Cardiac muscle cell (in vitro differentiated cells and primary cell): ENCODE data around the gene PSAT1. TPM values are rescaled to one million over a fixed set of nuclear protein-coding genes. Genes with fewer than 3 reads are reported as not detected.
"Not testable (repeated sequence)": the region's sequence is repeated elsewhere in the genome, so short reads cannot be mapped to it uniquely, and the experiment has no call there.

ENCODE experiments used
- DNase-seq, 2 donors: peaks; one replicate each; pipeline versions ENCODE4 v3.0.0 to v3.0.0-alpha.2; 2010 to 2017; ENCODE audit warnings: low read depth in 1 of 2, low spot score in 1 of 2
- H3K27ac ChIP-seq: fragments of 200-600 bp; sonication (generic); 2 replicates; pipeline ENCODE4 v1.5.1; 2016
- H3K27me3 ChIP-seq: fragments of 200-600 bp; sonication (generic); 2 replicates; pipeline ENCODE4 v1.6.0; 2016; ENCODE audit warnings: control low read depth
- H3K36me3 ChIP-seq: fragments of 200-600 bp; sonication (generic); 2 replicates; pipeline ENCODE4 v1.5.1; 2016; ENCODE audit warnings: control low read depth
- H3K4me1 ChIP-seq: fragments of 200-600 bp; sonication (generic); 2 replicates; pipeline ENCODE4 v1.8.1; 2017; ENCODE audit warnings: low read depth, mild to moderate bottlenecking, mixed run types
- H3K4me3 ChIP-seq: fragments of 200-600 bp; sonication (generic); 2 replicates; pipeline ENCODE4 v1.5.1; 2016; ENCODE audit warnings: mild to moderate bottlenecking
- H3K9me3 ChIP-seq: fragments of 200-600 bp; sonication (generic); 2 replicates; pipeline ENCODE4 v1.5.1; 2017; ENCODE audit warnings: low read depth, mild to moderate bottlenecking, control low read depth
- CTCF ChIP-seq: IDR thresholded peaks from 2 replicates; pipeline ENCODE4 v1.5.1; 2012; ENCODE audit warnings: low read depth, mild to moderate bottlenecking, low read length
- polyA plus RNA-seq: library from polyadenylated mRNA; unstranded; fragments of >200 nt; fragmentation: Nextera tagmentation; extraction: Ambion mirVana; gene quantifications from 2 replicates; pipeline ENCODE4 v1.2.1, GENCODE V29; 2016
- total RNA-seq: library from RNA; depleted of rRNA; stranded (reverse); fragments of >200 nt; gene quantifications from 2 replicates; pipeline ENCODE4 v1.2.3, GENCODE V29; 2016

The PSAT1 gene
- total and polyA plus RNA-seq, 2 experiments from 2014 or later, result 29.1 to 60.0 TPM

GRCh38 chr9:78278177-78278777, 18.6 kb upstream of the PSAT1 start:
- H3K4me3 ChIP-seq, result no peak overlapping the region
- H3K9me3 ChIP-seq, result no peaks in the 10 kb centered on the region
- H3K4me1 ChIP-seq, result peaks cover 44% of the 10 kb centered on the region
- H3K36me3 ChIP-seq, result no peaks in the 10 kb centered on the region
- DNase-seq, result peak in 1 of 2 donors; percentile 92
- H3K27me3 ChIP-seq, result no peaks in the 10 kb centered on the region
- no peak overlapping the region for H3K27ac ChIP-seq
- TF ChIP-seq CTCF, result no peak

GRCh38 chr9:78278801-78279200, 18.1 kb upstream of the PSAT1 start:
- H3K36me3 ChIP-seq, result no peaks in the 10 kb centered on the region
- H3K4me1 ChIP-seq, result peaks cover 44% of the 10 kb centered on the region
- H3K27me3 ChIP-seq, result no peaks in the 10 kb centered on the region
- no peaks in the 10 kb centered on the region for H3K9me3 ChIP-seq
- H3K27ac ChIP-seq, result no peak overlapping the region
- no peak for TF ChIP-seq CTCF
- peak in 1 of 2 donors; percentile 5 for DNase-seq
- H3K4me3 ChIP-seq, result no peak overlapping the region

- Histone ChIP-seq H3K4me3 (no peak overlapping the region), H3K27ac (peak overlapping the region; percentile 80), H3K4me1 (peaks cover 44% of the 10 kb centered on the region), H3K36me3 (no peaks in the 10 kb centered on the region), H3K9me3 (no peaks in the 10 kb centered on the region), H3K27me3 (no peaks in the 10 kb centered on the region)
- peak; percentile 82 to 97 for DNase-seq
- TF ChIP-seq CTCF, result no peak
Observed at GRCh38 chr9:78280982-78281668, 15.8 kb upstream of the PSAT1 start.

GRCh38 chr9:78284181-78284580, 12.7 kb upstream of the PSAT1 start:
- H3K9me3 ChIP-seq, H3K4me3 ChIP-seq, H3K27ac ChIP-seq, H3K36me3 ChIP-seq, DNase-seq, H3K27me3 ChIP-seq: not testable (repeated sequence)
- H3K4me1 ChIP-seq, result peaks cover 20% of the 10 kb centered on the region

- Histone ChIP-seq H3K4me1 (peaks cover 9% of the 10 kb centered on the region), H3K27me3 (no peaks in the 10 kb centered on the region), H3K9me3 (no peaks in the 10 kb centered on the region), H3K27ac (no peak overlapping the region), H3K4me3 (no peak overlapping the region), H3K36me3 (no peaks in the 10 kb centered on the region)
- no peak for DNase-seq
- no peak for TF ChIP-seq CTCF
Observed at GRCh38 chr9:78286125-78286524, 10.8 kb upstream of the PSAT1 start.

GRCh38 chr9:78286946-78287388, 10.0 kb upstream of the PSAT1 start:
- Histone ChIP-seq H3K9me3 (no peaks in the 10 kb centered on the region), H3K27ac (no peak overlapping the region), H3K4me3 (no peak overlapping the region), H3K4me1 (peaks cover under 1% of the 10 kb centered on the region), H3K36me3 (no peaks in the 10 kb centered on the region), H3K27me3 (no peaks in the 10 kb centered on the region)
- DNase-seq, result no peak
- TF ChIP-seq CTCF, result no peak
